GM21528 (cell line): Measurements from ENCODE around the gene LVRN.
"Not testable (repeated sequence)": the region's sequence is repeated elsewhere in the genome, so short reads cannot be mapped to it uniquely, and the experiment has no call there.

Source experiments
- ATAC-seq: cut with Tn5 transposase; IDR thresholded peaks from one replicate; pipeline ENCODE4 v1.9.1; 2021; ENCODE audit warnings: mild to moderate bottlenecking, moderate library complexity; ENCODE audit not compliant: unreplicated experiment, low FRiP score

The LVRN gene, protein sequence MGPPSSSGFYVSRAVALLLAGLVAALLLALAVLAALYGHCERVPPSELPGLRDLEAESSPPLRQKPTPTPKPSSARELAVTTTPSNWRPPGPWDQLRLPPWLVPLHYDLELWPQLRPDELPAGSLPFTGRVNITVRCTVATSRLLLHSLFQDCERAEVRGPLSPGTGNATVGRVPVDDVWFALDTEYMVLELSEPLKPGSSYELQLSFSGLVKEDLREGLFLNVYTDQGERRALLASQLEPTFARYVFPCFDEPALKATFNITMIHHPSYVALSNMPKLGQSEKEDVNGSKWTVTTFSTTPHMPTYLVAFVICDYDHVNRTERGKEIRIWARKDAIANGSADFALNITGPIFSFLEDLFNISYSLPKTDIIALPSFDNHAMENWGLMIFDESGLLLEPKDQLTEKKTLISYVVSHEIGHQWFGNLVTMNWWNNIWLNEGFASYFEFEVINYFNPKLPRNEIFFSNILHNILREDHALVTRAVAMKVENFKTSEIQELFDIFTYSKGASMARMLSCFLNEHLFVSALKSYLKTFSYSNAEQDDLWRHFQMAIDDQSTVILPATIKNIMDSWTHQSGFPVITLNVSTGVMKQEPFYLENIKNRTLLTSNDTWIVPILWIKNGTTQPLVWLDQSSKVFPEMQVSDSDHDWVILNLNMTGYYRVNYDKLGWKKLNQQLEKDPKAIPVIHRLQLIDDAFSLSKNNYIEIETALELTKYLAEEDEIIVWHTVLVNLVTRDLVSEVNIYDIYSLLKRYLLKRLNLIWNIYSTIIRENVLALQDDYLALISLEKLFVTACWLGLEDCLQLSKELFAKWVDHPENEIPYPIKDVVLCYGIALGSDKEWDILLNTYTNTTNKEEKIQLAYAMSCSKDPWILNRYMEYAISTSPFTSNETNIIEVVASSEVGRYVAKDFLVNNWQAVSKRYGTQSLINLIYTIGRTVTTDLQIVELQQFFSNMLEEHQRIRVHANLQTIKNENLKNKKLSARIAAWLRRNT

DNA sequence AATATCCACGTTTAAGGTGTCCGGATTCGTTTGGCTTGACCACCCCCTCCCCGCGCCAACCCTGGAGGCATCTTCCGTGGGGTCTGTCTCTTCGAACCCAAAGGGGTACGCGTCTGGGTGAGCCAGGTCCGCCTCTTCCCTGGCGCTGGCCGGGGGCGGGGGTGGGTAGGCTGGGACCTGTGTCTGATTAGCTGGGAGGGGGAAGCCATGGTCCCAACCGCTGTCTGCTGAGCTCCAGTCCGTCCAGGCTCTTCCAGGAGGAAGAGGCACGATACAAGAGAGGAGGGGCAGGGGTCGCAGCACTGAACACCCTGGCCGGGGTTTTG is at the start of gene LVRN:
LVRN (plus strand) TSS at position 237 of the 326 bp plus-strand sequence. CDS start 143 bp downstream, outside the sequence.
- no peak for ATAC-seq

DNA sequence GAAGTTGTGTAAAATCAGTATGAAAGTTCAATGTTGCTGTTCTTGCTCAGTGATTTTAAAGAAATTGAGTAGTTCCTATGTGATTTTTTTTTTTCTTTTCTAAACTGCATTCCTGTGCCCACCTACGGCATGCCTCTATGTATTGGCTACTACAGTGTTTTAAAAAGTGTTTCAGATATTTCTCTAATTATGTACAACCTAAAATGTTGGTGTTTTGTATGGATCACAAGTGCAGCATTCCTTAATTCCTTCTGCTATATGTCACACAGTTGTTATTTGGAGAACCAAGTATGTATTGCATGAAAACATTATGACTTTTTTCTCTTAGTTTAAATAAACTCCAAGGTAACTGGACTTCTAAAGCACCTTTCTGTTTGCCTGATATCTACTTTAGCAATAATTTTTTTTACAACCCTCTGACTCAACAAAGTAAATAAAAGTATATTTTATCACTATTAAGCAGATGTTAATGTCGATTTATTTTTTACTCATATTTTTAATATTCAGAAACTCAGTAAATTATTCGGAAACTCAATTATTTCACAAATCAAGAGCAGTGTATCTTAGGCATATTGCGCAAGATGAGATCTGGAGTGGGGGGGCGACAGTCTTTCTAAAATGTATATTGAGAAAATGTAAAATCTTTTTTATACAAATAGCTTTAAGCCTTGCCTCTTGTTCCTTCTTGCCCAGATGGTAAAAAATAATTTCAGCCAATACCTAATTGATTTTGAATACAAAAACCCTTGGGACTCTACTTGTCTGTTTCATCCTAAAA is 48.5 kb upstream of the LVRN start:
- not testable (repeated sequence) for ATAC-seq

DNA sequence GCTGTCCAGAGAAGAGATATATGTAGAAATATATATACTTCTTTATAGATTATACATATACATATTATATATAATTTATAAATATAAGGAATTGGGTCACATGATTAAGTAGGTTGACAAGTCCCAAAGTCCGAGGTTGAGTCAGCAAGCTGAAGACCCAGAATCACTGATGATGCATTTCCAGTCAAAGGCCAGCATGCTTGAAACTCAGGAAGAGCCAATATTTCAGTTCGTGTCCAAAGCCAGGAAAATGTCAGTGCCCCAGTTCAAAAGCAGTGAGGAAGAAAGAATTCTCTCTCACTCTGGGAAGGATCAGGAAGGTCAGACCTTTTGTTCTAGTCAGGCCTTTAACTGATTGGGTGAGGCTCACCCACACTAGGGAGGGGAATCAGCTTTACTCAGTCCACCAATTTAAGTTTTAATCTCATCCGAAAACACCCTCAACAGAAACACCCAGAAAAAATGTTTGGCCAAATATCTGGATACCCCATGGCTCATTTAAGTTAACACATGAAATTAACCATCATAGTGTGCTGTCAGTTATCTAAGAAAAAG is 42.0 kb upstream of the LVRN start:
- ATAC-seq, result no peak

DNA sequence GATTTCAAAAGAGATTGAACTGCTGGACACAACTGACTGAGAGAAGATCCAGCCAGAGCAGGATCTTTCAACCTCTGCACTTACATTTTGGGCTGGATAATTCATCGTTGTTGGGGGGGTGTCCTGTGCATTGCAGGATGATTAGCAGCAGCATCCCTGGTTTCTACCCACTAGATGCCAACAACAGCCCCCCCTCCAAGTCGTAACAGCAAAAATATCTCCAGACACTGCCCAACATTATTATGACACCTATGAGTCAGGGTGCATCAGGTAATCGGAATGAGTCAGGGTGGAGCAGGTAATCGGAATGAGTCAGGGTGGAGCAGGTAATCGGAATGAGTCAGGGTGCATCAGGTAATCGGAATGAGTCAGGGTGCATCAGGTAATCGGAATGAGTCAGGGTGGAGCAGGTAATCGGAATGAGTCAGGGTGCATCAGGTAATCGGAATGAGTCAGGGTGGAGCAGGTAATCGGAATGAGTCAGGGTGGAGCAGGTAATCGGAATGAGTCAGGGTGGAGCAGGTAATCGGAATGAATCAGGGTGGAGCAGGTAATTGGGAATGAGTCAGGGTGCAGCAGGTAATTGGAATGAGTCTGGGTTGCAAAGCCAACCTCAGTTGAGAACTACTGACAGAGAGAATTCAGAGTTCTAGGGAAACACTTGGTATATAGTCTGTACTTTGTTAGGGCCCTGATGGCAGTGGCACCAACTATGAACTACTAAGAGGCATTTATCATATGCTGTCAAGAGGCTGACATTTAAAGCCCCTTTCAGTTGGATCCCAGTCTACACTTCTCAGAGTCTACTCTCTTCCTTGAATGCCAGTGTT is 33.5 kb upstream of the LVRN start:
- not testable (repeated sequence) for ATAC-seq

DNA sequence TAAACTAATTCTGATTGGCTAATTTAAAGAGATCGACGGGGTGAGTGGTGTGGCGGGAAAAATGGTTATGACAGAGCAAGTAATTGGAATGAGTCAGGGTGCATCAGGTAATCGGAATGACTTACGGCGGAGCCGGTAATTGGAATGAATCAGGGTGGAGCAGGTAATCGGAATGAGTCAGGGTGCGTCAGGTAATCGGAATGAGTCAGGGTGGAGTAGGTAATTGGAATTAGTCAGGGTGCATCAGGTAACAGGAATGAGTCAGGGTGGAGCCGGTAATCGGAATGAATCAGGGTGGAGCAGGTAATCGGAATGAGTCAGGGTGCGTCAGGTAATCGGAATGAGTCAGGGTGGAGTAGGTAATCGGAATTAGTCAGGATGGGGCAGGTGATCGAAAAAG is 32.1 kb upstream of the LVRN start:
- ATAC-seq, result not testable (repeated sequence)

DNA sequence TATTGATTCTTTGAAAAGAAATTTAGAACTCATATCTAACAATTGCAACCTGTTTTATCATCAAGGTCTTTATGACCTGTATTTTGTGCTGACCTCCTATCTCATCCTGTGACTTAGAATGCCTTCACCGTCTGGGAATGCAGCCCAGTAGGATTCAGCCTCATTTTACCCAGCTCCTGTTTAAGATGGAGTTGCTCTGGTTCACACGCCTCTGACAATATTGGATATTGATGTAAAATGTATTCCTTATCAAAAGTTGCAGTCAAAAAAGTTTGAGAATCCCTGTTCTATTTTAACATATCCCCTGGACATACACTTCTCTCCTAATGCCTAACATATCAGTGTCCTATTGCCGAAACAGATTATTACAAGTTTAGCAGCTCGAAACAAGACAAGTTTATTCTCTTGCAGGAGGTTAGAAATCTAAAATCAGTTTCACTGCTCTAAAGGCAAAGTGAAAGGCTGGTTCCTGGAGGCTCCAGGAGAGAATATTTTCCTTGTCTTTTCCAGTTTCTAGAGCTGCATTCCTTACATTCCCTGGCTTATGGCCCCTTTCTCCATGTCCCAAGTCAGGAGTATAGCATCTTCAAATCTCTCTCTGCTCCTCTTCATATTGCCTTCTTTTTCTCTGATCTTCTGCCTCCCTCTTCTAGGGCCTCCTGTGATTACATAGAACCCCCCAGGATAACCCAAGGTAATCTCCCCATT is 31.5 kb upstream of the LVRN start:
- no peak for ATAC-seq

DNA sequence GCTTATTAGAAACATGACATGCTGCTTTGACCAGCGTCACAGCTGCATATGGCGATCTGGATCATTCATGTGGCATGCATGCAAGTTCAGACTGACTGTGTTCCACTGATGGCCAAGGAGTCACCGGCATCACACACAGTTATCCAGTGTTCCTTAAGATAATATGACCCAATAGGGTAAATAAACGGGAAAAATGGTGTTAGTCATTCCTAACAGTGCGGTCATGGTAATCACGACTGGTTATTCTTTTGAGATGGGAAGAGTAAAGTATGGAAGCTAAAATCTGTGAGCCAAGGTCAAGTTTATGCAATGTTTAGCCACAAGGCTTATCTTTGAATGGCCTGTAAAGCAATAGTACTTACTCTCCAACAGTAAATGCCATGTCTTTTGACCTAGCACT is 29.3 kb upstream of the LVRN start:
- no peak for ATAC-seq

DNA sequence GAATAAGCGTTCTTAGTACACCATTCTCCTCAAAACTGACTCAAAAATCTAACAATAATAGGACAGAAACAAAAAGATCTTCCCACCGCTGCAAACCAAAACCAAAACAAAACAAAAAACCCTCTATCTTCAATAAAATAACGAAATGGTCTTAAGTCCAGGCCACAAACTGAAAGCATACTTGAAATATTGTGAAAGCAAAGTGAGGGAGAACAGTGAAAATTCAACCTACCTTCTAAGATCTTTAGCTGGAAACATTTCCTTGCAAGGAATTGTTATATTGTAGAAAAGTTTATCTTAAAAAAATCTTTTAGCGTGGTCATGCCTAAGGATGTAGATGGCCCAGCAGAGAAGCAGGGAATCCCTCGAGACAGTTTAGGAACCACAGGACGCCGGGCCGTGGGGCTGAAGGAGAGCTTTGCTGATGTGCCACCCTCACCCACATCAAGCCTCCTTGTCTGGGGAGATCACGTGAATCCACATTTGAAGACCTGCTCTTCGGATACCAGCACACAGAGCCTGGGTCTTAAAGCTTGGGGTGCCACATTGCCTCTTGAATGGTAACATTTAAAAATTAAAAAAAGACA is 27.8 kb upstream of the LVRN start:
- ATAC-seq, result no peak

DNA sequence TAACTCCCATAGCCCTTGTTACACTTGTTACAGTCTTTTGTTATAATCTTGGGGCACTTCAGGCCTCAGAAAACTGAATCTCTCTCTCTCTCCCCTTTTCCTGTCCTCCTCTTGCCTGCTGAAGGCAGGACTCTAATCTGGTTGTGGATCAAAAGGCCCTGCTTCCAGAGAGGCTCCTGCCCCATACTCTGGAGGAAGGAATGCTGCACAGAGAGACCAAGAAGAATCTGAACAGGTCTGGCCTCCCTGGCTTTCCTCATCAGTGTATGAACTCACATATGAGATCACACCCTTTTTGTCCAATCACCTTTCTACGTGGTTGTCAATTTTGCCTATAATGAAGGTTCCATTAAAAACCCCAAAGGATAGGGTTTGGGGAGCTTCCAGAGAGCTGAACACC is 26.2 kb upstream of the LVRN start:
- no peak for ATAC-seq

DNA sequence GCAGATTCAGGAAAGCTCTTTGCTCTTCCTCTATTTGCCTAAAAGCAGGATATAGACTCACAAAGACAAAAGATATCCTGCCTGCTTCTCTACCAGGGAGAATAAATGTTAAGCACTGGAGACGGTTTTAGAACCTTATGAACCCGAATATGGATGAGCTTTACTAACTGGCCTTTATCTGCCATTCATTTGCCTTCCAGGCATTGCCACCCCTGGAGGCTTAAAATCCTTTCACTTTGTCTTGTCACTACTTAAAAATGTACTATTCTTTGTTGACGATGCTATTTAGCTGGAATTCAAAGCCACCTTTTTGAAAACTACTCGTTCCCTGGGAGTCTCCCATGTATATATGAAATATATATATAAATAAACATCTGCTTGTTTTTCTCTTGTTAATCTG is 23.2 kb upstream of the LVRN start:
- ATAC-seq, result no peak

DNA sequence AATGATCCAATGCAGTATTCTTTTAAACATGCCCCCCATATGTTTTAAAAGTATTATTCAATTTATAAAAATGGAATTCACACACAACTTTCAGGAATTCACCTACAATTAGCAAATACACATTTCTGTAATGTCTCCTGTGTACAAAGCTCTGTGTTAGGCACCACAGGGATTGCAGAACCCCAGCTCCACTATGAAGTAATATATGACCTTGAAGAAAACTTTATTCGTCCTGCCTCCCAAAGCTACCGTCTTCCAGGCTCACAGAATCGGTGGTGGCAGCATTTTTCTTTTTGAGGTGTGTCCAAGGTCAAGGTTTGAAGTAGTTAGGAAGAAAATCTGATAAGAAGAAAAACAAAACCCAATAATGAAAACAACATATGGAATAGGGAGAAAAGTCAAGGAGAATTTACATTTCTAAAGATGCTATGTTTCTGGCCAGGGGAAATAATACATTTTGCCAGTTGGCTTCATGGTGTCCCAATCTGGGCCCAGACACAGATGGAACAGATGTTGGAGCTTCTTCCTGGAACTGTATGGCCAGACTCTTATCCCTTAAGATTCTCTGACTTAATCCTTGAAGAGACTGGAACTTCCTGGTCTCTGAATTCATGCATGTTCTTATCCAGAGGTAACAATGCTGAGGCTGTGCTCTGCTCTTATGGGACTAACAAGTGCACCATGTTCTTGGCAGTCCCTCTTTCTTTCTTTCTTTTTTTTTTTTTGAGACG is 22.0 kb upstream of the LVRN start:
- ATAC-seq, result no peak

DNA sequence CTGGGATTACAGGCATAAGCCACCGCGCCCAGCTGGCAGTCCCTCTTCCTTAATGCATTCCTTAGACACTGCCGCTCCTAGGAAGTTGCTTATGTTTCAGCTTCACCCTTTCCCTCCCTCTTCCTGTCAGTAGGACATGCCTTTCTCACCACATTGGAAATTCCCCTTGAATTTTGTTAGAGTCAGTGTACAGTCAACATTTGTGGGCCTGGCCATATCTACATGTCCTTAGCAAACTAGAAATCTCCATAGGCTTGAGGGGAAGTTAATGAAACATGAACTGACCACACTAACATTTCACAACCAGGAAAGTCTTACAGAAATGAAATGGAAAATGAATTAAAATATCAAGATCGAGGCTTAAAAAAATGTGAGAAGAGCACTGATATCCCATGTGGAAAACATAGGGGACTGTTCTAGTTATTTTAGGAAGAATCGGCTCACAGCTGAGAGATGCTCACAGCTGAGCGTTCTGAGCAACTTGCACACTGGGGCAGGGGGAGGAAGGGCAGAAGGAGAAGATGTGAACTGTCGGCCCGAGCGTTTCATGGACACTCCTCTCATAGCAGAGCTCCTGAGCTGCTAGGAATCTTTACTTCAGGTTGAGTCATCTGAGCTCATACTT is 21.1 kb upstream of the LVRN start:
- ATAC-seq, result no peak

DNA sequence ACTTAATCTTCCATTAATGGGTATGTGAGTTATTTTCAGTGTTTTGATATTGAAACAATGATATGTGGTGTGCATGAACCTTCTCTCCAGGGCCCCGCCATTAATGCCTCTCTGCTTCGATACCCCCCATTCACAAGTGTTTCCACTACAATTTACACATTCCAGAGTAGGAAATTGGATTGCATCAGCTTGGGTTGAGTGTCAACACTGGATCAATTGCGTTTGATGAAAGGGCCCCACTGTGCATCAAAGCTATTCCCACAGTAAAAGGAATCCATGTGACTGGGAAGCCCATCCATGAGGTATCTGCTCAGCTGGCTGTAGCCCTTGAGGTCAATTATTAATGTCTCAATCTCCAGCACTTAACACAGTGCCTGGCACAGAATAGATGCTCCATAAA is 17.8 kb upstream of the LVRN start:
- no peak for ATAC-seq

DNA sequence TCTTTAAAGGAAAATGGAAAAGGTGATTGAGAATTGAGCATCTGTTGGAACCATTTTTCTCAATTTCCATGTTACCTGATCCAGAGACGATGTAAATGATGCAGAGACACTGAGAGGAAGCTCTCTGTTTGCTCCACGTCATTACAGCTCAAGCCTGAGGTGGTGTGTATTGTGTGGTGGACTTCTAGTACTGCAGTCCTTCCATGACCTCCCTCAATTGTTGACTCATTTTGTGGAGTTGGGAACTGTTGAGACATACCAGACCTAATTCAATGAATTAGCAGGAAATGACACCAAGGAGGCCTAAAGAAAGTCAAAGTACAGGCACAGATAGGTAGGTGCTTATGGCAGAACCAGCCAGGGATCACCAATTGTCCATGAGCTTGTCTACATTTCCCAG is 15.6 kb upstream of the LVRN start:
- ATAC-seq, result no peak

DNA sequence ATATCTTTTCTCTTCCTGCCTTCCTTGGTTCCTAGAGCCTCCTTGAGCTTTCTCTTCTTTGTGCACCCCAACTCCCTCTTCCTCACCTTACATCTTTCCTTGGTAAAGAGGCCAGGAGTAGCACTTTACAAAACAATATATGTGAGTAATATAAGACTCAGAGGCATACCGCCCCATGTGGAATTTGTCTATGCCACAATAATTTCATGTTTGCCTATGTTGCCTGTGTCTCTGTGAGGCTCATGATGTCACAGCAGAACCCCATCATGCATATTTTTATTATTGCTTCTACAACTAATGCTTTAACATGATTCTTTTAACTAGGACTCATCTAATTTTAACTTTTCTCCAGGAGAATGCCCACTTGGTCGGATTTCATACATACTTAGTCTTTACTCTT is 15.0 kb upstream of the LVRN start:
- ATAC-seq, result no peak

DNA sequence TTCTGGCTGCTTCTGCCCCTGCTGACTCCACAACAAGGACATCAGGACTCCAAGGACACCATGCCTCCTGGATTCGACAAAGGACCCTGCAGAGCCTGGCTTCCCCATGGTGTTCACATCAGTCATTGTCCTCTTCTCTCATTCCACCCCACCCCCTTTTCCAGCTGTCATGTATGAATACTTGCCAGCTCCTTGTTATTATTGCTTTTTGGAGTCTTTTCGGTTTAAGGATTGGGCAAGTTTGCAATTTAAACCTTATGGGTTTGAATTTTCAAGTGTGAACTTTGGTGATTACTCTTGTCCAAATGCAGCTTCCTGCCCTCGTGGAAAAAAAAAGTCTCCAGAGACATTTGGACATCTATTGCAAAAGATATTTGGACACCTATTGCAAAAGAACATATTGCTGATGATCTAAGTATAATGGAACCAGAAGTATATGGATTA is 14.2 kb upstream of the LVRN start:
- ATAC-seq, result no peak

DNA sequence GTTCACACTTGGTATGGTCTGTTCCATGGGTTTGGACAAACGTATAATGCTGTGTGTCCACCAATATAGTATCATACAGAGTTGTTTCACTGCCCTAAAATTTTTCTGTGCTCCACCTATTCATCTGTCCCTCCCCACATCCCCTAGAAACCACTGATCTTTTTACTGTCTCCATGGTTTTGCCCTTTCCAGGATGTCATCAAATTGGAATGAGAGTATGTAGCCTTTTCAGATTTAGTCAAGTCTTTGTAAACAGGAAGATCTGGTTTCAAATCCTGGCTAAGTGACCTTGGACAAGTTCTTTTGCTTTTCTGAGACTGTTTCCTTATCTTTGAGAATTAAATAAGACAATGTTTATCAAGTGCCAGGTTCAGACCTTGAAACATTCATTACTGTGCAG is 13.2 kb upstream of the LVRN start:
- no peak for ATAC-seq

DNA sequence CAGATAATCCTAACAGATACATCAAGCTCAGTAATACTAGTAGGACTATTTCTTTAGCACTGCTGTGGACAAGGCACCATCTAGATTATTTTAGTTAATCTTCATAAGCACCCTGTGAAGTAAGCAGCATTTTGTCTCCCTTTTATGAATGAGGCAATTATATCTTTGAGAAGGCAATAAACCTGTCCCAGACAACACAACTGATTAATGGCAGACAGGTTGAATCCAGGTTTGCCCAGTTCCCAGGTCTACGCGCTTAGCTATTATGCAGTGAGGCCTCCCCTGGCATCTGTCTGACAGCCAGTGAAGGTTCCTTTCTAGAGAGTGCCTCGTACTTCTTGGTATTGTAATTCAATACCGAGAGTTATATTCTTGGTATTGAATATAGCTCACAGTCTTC is 9.7 kb upstream of the LVRN start:
- no peak for ATAC-seq
